Measurements from ENCODE around the gene RNU1-3.
"Not testable (repeated sequence)": the region's sequence is repeated elsewhere in the genome, so short reads cannot be mapped to it uniquely, and the experiment has no call there.

Gene RNU1-3

GRCh38 chr1:16636551-16637195 lies 30.1 kb downstream of the RNU1-3 start:
- FAIRE-seq, result not testable (repeated sequence)

DNA sequence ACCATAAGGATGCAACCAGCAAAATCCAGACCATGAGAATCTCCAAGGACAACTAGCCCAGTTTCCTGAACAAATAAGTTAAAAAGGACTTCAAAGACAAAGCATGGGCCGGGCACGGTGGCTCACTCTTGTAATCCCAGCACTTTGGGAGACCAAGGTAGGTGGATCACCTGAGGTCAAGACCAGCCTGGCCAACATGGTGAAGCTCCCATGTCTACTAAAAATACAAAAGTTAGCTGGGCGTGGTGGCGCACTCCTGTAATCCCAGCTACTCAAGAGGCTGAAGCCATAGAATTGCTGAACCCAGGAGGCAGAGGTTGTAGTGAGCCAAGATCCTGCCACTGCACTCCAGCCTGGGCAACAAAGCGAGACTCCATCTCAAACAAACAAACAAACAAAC lies 30.8 kb downstream of the RNU1-3 start:
- FAIRE-seq, result not testable (repeated sequence)

GRCh38 chr1:16633540-16634282 lies 33.0 kb downstream of the RNU1-3 start:
- not testable (repeated sequence) for FAIRE-seq

DNA sequence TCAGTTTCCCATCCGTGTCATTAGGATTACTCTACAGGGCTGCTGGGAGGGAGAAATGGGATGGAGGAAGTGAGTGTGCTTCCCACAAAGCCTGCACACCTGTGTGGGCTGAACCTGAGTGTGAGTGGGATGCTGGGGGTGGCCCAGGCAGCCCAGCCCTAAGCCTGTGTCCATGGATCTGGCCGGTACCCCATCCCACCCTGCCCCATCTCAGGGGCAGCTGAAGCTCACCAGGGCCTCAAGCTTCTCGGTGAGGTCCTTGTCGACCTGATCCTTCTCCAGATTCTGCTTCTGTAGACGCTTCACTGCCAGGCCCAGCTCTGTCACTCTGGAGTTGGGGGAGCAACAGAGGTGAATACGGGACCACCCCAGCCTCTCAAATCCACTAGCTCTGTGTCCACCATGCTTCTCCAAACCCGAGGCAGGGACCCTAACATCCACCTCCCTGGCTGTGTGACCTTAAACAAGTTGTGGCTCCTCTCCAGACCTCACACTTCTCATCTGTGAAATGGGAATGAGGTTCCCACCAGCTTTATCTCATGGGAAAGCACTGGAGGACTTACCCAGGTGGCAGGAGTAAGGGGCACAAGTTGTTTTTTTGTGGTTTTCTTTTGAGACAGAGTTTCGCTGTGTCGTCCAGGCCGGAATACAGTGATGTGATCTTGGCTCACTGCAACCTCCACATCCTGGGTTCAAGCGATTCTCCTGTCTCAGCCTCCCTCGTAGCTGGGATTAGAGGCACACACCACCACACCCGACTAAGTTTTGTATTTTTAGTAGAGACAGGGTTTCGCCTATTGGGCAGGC lies 34.5 kb downstream of the RNU1-3 start:
- not testable (repeated sequence) for FAIRE-seq

DNA sequence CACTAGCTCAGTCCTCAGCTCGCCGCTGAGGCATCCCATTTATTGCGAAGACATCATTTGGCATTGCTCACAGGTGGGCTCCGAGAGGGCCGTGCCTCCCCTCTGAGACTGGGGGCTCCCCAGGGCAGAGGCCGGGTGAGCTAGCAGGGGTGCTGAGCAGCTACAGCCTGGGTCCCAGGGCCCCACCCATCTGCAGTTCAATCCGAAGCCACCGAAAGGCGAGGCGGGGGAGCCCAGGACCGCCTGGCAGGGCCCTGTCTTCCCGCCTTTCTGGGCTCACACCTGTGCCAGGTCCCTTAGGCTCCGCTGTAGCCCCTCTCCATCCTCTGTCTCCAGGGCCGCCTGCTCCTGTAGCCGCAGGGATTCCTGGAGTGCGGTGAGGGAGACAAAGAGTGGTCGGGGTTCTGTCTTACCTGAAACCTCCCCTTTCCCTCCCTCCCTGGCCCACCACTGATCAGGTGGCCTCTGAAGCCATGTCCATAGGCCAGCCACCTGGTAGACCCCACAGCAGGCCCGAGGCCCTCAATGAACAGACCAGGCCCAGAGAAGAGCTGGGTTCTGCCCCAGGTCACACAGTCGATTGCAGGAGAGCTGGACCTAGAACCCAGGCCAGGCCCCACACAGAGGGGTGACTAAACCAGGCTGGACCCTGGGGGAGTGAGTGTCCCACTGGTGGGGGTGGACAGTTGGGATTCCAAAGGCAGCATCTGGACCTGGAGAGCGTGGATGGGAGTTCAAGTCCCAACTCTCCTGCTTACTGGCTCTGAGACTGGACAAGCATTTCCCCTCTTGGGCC lies 35.3 kb downstream of the RNU1-3 start:
- FAIRE-seq, result no peak

GRCh38 chr1:16630661-16631247 lies 36.0 kb downstream of the RNU1-3 start:
- FAIRE-seq, result no peak

DNA sequence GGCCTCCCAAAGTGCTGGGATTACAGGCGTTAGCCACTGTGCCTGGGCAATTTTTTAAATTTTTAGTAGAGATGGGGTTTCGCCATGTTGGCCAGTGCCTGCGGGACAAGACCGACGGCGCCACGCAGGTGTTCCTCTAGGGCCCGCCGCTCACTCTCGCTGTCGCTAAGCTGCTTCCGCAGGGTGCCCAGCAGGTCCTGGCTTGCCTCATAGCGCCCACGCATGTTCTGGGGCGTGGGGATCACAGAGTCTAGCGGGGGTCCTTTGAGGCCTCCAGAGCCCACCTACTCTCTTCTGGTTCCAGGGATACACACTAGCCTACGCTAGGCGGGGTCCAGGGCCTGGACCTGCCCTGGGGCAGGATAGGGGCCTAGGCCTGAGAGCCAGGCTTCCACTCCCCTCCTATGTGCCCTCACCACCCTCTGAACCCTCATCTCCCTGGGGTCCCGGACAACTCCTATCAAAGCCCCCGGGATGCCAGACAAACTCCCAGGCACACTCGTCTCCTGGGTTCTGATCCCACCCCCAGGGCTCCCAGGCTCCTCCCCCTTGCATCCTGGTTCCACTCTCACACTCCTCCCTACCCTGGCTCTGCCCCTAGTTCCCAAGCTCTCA lies 36.7 kb downstream of the RNU1-3 start:
- not testable (repeated sequence) for FAIRE-seq

DNA sequence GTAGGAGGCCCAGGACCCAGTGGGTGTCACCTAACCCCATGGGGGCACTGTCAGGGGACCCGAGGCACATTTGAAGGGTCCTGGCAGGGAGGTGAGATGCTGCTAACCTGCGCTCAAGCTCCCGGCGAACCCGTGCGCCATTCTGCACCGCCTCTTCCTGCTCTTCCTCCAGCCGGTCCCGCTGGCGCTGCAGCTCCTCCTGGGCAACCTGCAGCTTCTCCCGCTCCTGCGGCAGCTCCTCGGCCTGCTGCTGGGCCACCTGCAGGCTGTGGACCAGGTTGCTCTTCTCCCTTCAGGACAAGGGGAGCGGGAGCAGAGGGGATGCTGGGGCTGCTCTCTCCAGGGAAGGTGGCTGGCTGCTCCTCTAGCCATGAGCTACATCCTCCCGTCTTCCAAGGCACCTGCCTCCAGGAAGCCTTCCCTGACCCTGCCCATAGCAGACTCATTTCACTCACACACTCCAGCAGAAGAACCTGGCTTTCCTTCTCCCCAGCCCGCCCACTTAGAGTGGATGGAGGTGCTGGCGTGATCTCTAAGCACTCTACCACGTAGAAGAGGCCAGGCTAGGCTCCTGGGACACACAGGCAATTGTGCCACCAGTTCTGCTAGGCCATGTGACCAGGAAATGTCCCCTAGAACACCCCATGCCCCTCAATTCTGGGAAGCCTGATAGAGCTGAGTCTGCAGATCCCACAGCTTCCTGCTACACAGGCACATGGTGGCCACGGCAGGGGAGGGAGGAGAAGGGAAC lies 38.2 kb downstream of the RNU1-3 start:
- FAIRE-seq, result no peak

GRCh38 chr1:16626409-16626983 lies 40.3 kb downstream of the RNU1-3 start:
- FAIRE-seq, result not testable (repeated sequence)

- FAIRE-seq, result no peak
These were observed 41.0 kb downstream of the RNU1-3 start for GRCh38 chr1:16625497-16626408.

GRCh38 chr1:16623812-16624719 lies 42.7 kb downstream of the RNU1-3 start:
- FAIRE-seq, result not testable (repeated sequence)

GRCh38 chr1:16623337-16623736 lies 43.4 kb downstream of the RNU1-3 start:
- not testable (repeated sequence) for FAIRE-seq

DNA sequence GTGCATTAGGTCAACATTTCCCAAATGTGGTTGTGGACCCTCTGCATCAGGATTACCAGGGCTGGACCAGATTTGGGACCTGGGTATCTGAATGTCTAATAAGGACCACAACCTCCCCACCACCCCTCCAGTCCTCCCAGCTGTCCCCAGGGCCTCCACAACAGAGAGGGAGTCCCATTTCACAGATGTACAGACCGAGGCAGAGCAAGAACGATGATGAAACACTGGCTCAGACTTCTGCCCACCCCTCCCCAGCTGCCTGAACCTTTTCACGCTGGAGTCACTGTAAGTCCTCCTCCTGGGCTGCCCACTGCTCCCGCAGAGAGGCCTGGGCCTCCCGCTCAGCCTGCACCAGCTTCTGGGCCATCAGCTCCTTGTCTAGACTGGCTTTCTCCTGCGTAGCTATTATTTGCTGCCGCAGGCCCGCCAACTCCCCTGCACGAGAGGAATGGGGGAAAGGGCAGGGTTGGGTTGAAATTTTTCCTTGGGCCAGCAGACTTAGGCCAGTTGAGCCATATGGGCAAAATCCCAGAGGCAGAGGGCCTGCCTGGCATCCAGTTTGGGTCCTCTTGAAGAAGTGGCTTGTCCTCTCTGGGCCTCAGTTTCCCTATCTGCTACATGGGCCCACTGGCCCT lies 45.0 kb downstream of the RNU1-3 start:
- not testable (repeated sequence) for FAIRE-seq

DNA sequence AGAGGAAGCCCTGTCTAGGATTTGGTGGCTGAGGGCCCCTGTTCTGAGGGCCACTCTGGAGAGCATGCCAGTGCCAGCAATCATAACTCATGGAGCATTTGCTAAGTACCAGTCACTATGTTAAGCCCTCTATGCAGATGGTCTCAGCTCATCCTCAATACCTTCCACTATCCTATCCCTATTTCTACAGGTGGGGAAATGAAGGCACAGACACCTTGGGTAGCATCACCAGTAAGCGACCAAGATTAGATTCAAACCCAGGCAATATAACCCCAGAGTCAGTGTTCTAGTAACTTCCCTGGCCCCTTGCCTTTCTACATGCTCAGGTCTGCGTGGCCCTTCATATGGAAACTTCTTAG lies 45.5 kb downstream of the RNU1-3 start:
- FAIRE-seq, result no peak

DNA sequence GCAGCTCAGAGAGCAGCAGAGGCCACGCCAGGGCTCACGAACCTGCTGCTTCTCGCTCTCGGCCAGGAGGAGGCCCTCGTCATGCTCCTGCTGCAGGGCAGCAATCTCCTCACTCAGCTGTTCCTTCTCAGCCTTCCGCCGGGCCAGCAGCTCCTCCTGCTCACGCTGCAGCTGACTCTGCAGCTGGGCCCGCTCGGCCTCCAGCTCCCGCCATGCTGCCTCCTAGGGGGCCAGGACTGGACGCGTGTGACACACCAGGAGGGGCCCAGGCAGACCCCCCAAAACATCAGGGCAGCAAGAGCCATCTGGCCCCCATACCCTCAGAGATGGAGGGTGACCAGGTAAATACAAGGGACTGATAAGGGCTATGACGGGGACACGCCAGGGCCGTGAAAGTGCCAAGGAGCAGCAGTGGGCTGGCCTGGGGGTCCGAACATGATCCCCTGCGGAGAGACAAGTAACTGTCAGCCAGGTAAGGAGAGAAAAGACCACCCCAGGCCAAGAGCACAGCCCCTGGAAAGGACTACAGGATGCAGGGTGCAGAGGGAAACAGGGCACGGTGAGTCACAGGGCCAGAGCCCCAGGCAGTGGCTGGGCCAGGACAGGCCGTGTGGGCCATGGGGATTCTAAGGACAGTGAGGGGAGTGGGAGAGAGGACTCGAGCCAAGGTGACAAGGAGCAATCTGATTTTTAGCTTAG lies 46.8 kb downstream of the RNU1-3 start:
- FAIRE-seq, result not testable (repeated sequence)

- FAIRE-seq, result no peak
These were observed 48.0 kb downstream of the RNU1-3 start for GRCh38 chr1:16618719-16619118.

Data from TTC549 (cell line).